ENCODE measurements around the gene VEZT.

The VEZT gene

DNA sequence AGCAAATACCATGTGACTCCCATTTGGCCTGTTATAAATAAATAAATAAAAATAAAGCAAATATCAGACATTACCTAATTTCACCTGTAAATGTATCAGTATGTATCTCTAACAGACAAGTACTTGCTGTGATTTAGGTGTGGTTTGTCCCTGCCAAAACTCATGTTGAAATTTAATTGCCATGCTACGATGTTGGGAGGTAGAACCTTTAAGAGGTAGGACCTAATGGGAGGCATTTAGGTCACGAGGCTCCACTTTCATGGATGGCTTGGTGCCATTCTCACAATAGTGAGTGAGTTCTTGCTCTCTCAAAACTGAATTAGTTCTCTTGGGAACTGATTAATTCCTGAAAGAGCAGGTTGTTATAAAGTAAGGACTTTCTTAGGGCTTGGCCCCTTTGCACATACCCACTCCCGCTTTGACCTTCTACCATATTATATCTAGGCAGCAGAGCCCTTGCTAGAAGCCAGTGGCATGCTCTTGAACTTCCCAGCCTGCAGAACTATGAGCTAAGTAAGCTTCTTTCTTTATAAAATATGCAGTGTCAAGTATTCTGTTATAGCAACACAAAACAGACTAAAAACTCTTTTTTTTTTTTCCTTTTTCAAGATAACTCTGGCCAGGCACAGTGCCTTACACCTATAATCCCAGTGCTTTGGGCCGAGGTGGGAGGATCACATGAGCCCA is 26.0 kb downstream of the VEZT start:
- no peak for DNase-seq (ENCODE audit: extremely low spot score)
- POLR2A ChIA-PET, result interaction anchor here (0.6 kb wide), 2 partner anchors 94 to 1108 kb away, joined by 3 to 4 read pairs; no protein-coding TSS in a partner anchor
- CTCF ChIA-PET, result interaction anchor here (0.9 to 1.3 kb wide), 3 partner anchors 14 to 26 kb away, joined by 3 to 5 read pairs (median 4); partner anchors contain the start of genes FGD6 and VEZT
- no peak for TF ChIP-seq CTCF (IDR thresholded peaks at IDR 0.05; ENCODE audit: control extremely low read depth, extremely low read depth, low read depth, missing control alignments)

GRCh38 chr12:95244350-95244749 is 26.7 kb downstream of the VEZT start:
- no peak for DNase-seq (ENCODE audit: extremely low spot score)
- POLR2A ChIA-PET, result interaction anchor here (0.6 kb wide), 1 partner anchor 94 kb away, joined by 4 read pairs; no protein-coding TSS in a partner anchor
- TF ChIP-seq CTCF (IDR thresholded peaks at IDR 0.05; ENCODE audit: control extremely low read depth, extremely low read depth, low read depth, missing control alignments), result no peak
- CTCF ChIA-PET, result interaction anchor here (0.9 to 1.6 kb wide), 5 partner anchors 13 to 43 kb away, joined by 3 to 5 read pairs (median 4); partner anchors contain the start of genes FGD6 and VEZT

DNA sequence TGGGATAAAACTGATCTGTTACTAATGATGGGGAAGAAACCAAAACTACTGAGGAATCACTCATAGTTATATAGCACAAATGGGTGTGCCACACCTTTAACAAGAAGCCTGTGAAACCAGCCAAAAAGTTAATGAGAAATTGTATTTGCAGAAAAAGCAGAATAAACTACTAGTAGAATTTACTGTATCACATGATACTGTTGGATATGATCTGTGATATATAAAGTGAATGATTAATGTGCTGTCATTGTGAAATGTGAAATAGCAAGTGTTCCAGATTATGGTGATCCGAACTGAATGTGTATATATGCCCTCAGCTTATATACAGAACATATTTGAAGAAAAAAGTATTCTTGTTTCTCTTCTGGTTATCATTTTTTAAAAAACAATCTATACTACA is 30.5 kb downstream of the VEZT start:
- ChIA-PET POLR2A (no interaction called here), CTCF (no interaction called here)
- DNase-seq (ENCODE audit: extremely low spot score), result no peak
- TF ChIP-seq CTCF (IDR thresholded peaks at IDR 0.05; ENCODE audit: control extremely low read depth, extremely low read depth, low read depth, missing control alignments), result no peak

DNA sequence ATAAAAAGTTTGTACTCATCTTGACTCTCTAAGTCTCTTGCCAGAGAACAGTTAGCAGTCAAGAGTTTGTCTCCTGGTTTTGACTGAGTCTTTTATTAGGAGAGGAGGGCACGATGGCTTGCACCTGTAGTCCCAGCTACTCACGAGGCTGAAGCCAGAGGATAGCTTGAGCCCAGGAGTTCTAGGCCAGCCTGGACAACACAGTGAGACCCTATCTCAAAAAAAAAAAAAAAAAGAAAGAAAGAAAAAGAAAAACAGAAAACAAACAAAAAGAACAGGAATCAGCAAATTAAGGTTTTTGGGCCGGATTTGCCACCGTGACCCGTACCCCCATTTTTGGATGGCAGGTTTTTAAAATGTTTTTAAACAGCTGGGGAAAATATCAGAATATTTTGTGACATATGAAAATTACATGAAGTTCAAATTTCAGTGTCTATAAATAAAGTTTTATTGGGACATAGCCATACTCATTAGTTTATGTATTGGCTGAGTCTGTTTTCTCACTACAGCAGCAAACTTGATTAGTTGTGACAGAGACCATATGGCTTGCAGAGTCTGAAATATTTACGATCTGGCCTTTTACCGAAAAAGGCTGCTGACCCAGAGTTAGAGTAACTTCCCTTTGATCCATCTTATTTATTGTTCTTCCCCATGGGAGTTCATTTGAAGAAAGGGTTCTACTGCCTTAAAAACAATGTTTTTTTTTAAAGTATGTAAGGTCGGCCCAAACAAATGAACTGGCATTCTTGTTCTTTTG is 31.2 kb downstream of the VEZT start:
- no peak for TF ChIP-seq CTCF (IDR thresholded peaks at IDR 0.05; ENCODE audit: control extremely low read depth, extremely low read depth, low read depth, missing control alignments)
- no peak for DNase-seq (ENCODE audit: extremely low spot score)
- CTCF ChIA-PET, result no interaction called here
- POLR2A ChIA-PET, result no interaction called here

DNA sequence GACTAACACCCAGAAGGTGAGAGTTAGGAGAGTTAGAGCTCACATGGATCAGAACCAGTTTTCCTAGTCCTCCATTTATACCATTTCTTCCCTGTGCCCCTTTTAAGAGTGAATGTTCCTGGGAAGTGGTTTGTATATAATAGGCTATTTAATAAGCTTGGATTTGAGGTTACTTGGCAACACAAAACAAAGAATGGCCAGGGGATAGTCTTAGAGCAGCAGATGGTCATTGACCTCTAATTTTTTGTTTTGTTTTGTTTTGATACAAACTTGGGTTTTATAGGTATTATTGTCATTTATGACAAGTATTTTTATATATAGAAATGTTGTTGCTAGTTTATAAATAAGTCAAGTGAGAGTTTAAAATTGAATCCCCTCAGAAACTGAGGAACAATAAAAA is 35.8 kb downstream of the VEZT start:
- ChIA-PET CTCF (interaction anchor here (1.0 to 1.3 kb wide), 2 partner anchors 36 to 136 kb away, joined by 4 read pairs; partner anchors contain the start of genes FGD6 and VEZT), POLR2A (no interaction called here)
- DNase-seq (ENCODE audit: extremely low spot score), result no peak
- no peak for TF ChIP-seq CTCF (IDR thresholded peaks at IDR 0.05; ENCODE audit: control extremely low read depth, extremely low read depth, low read depth, missing control alignments)

DNA sequence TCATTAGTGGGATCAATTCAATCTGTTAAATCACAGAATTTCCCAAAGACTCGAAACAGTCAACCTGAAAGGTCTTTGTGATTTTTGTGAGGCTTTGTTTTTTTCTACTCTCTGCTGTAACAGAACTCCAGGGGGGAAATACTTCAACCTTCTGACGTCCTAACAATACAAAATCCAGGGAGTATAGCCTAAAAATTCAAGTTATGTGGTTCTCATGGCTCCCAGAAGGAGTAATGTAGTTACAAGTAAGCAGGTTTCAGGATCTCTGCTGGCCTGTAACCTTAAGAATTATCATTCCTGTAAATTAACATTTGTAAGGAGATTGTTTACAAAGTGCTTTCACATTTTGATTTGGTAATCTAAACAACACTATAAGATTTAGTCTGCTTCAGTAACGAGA is 39.9 kb downstream of the VEZT start:
- TF ChIP-seq CTCF (IDR thresholded peaks at IDR 0.05; ENCODE audit: control extremely low read depth, extremely low read depth, low read depth, missing control alignments), result no peak
- DNase-seq (ENCODE audit: extremely low spot score), result no peak
- CTCF ChIA-PET, result interaction anchor here (0.9 to 1.0 kb wide), 2 partner anchors 13 to 14 kb away, joined by 3 to 5 read pairs; no protein-coding TSS in a partner anchor
- POLR2A ChIA-PET, result no interaction called here

All from GM10248 (cell line).